Adrenal gland (tissue), 5 donors: ENCODE results near the gene EDARADD.
"Not testable (repeated sequence)": the region's sequence is repeated elsewhere in the genome, so short reads cannot be mapped to it uniquely, and the experiment has no call there.

ENCODE experiments used
- CTCF ChIP-seq, 6 experiments: fragments of 450-650 bp in 4 of 6; fragments of 200-600 bp in 2 of 6; sonication (generic) in 1 of 6; IDR thresholded peaks; 1 replicate in 5 of 6; 2 replicates in 1 of 6; pipeline versions ENCODE4 v1.5.1 to v1.8.0; 2016 to 2021; ENCODE audit warnings: antibody characterized with exemption in 6 of 6, mild to moderate bottlenecking in 2 of 6, moderate library complexity in 1 of 6
- POLR2A ChIP-seq, 2 donors: fragments of 450-650 bp; IDR thresholded peaks; one replicate each; pipeline ENCODE4 v1.6.1; 2017; ENCODE audit warnings: antibody characterized with exemption in 2 of 2, mild to moderate bottlenecking in 2 of 2, moderate library complexity in 1 of 2
- donor health status: DM: no; HTN: no; CAD: no.

GRCh38 chr1:236464197-236464596 is 70.1 kb downstream of the EDARADD start:
- TF ChIP-seq CTCF, POLR2A (IDR thresholded peaks at IDR 0.05): not testable (repeated sequence)
